ENCODE results near the gene GGT6. TPM values are rescaled to one million over a fixed set of nuclear protein-coding genes. Genes with fewer than 3 reads are reported as not detected.
"Not testable (repeated sequence)": the region's sequence is repeated elsewhere in the genome, so short reads cannot be mapped to it uniquely, and the experiment has no call there.

Gene GGT6
- total RNA-seq, 3 donors from 2014 or later, result 98.0 to 219 (median 189) TPM

DNA sequence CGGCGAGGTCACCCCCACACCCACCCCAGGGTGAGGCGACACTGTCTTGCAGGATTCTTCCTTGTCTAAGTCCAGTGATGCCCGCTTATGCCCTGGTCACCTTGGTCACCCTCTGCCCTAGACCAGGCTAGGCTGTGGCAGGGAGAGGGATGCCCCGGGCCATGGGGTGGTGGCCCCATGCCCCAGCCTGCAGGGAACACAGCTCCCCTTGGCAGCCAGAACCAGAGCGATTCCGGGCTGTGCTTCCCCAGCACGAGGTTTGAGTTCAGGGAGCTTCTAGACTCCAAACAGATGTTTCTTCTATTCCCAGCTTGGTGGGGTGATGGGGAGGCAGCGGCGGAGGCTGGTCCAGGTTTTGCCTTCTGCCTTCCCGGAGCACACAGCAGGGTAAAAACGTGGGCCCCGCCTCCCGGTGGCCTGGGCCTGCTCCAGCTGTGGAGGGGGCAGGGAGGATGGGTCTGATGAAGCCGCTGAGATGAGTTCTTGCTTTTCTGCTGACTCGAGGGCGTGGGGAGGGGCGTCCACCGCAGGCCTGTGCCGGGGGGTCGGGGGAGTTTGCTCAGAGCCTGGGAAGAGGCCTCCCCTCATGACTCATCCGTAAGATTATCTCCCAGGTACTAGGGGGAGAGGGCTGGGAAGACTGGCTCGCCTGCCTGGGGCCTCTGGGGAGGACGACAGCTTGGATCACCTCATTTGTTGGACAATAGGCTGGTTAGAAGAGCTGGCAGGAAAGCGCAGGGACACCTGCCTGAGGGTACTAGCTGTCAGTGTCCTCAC, 39.3 kb upstream of the GGT6 start:
- Histone ChIP-seq H3K9me3 (no peaks in the 10 kb centered on the region), H3K4me3 (no peak overlapping the region), H3K4me1 (ENCODE audit: low read depth) (no peaks in the 10 kb centered on the region), H3K36me3 (ENCODE audit: low read depth) (no peaks in the 10 kb centered on the region)
- ATAC-seq (peak; percentile 32), DNase-seq (peak in 1 of 3 donors; percentile 32)
- TF ChIP-seq, protein P1, sequence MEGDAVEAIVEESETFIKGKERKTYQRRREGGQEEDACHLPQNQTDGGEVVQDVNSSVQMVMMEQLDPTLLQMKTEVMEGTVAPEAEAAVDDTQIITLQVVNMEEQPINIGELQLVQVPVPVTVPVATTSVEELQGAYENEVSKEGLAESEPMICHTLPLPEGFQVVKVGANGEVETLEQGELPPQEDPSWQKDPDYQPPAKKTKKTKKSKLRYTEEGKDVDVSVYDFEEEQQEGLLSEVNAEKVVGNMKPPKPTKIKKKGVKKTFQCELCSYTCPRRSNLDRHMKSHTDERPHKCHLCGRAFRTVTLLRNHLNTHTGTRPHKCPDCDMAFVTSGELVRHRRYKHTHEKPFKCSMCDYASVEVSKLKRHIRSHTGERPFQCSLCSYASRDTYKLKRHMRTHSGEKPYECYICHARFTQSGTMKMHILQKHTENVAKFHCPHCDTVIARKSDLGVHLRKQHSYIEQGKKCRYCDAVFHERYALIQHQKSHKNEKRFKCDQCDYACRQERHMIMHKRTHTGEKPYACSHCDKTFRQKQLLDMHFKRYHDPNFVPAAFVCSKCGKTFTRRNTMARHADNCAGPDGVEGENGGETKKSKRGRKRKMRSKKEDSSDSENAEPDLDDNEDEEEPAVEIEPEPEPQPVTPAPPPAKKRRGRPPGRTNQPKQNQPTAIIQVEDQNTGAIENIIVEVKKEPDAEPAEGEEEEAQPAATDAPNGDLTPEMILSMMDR (IDR thresholded peaks at IDR 0.05), result no peak
- intact Hi-C loops (cut with DNase I, micrococcal nuclease), result no loop called here

DNA sequence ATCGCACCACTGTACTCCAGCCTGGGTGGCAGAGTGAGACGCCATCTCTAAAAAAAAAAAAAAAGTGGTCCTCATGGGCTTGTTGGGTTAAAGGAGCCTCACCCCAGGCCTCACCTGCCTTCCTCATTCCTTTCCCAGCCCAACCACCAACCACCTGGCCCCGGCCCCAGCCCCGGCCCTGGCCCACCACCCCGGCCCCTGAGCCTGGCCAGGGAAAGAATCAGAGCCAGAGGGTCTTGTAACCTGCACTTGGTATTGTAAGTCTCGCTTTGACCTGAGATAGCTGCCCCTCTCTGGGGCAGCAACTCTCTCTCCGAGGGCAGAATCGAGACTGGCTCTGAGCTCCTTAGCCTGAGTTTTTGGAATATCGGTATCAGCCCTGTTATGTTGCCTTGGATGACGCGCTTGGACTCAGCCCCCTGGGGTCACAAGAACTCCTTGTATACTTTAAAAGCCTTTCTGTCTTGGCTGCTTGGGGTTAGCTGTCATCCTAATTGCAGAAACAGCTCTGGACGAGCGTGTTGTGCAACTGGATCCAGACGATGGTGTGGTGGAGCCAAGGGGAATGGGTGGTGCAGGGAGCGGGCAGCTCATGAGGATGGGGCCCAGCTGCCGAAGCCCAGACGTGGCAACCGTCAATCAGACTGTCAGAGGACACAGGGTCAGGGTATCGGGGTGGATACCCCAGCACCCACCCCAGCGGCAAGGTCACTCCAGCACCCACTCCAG, 38.6 kb upstream of the GGT6 start:
- H3K9me3 ChIP-seq, result no peaks in the 10 kb centered on the region
- intact Hi-C loops (cut with DNase I, micrococcal nuclease), result no loop called here
- no peak overlapping the region for H3K4me3 ChIP-seq
- DNase-seq (peak in 1 of 3 donors; percentile 39), ATAC-seq (peak; percentile 46)
- no peaks in the 10 kb centered on the region for H3K36me3 ChIP-seq (ENCODE audit: low read depth)
- no peaks in the 10 kb centered on the region for H3K4me1 ChIP-seq (ENCODE audit: low read depth)
- TF ChIP-seq, protein P1 (IDR thresholded peaks at IDR 0.05), result no peak

DNA sequence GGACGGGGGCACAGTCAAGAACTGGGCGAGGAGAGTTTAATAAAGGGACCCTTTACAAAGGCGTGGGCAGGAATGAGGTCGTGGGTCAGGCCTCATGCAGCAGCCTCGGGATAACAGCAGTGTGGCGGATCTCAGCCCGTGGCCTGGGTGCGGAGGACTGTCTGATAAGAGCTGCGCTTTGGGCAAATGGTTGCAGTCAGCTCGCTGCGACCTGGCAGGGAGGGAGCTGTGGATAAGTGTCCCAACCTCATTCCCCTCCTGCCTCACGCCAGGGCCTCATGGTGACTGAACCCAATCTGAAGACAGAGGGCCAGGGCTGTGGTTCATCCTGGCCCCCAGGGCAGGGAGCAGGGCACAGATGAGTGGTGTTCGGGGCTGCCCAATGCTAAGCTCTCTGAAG, 37.6 kb upstream of the GGT6 start:
- H3K9me3 ChIP-seq, result no peaks in the 10 kb centered on the region
- DNase-seq (no peak), ATAC-seq (no peak)
- no peaks in the 10 kb centered on the region for H3K36me3 ChIP-seq (ENCODE audit: low read depth)
- H3K4me1 ChIP-seq (ENCODE audit: low read depth), result no peaks in the 10 kb centered on the region
- intact Hi-C loops (cut with DNase I, micrococcal nuclease), result no loop called here
- TF ChIP-seq, protein P1 (IDR thresholded peaks at IDR 0.05), result no peak
- H3K4me3 ChIP-seq, result no peak overlapping the region

DNA sequence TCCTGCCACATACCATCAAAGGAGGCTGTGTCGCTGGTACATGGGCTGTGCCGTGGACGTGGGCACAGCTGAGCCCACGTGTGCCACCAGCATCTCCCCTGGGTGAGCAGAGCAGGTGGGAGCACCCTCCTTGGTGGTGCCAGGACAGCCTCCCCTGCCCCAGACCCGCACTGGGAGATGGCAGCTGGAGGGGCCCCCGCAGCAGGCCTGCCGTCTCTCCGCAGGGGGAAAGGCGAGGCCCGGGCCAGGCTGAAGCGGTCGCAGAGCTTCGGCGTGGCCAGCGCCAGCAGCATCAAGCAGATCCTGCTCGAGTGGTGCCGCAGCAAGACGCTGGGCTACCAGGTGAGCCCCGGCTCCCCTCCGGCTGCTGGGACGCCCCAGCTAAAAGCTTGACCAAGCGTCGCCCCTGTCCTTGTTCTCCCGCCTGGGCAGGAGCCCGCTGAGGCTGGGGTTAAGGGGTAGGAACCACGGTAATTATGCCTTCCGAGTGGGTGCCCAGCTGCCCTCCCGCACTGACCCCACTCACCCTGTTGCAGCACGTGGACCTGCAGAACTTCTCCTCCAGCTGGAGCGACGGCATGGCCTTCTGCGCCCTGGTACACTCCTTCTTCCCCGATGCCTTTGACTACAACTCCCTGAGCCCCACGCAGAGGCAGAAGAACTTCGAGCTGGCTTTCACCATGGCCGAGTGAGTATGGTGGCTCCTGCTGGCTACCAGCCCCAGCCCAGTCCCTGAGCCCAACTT, 36.4 kb upstream of the GGT6 start:
- DNase-seq (no peak), ATAC-seq (no peak)
- Histone ChIP-seq H3K4me3 (no peak overlapping the region), H3K36me3 (ENCODE audit: low read depth) (no peaks in the 10 kb centered on the region), H3K4me1 (ENCODE audit: low read depth) (no peaks in the 10 kb centered on the region), H3K9me3 (no peaks in the 10 kb centered on the region)
- intact Hi-C loops (cut with DNase I, micrococcal nuclease), result no loop called here
- TF ChIP-seq, protein P1 (IDR thresholded peaks at IDR 0.05), result no peak

DNA sequence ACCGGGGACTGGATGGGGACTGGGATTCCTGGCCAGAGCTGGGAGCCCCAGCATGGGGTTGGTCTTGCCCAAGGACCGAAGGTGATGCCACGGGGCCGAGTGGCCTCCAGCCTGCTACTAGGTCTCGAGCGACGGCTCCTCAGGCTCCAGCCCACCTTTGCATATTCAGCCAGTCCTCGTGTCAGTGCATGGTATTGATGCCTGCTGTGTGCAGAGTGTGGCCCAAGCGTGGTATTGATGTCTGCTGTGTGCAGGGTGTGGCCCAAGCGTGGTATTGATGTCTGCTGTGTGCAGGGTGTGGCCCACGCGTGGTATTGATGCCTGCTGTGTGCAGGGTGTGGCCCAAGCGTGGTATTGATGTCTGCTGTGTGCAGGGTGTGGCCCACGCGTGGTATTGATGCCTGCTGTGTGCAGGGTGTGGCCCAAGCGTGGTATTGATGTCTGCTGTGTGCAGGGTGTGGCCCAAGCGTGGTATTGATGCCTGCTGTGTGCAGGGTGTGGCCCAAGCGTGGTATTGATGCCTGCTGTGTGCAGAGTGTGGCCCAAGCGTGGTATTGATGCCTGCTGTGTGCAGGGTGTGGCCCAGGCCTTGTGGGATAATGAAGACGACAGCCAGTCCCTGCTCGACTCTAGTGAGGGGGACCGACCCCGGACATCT, 35.4 kb upstream of the GGT6 start:
- intact Hi-C loops (cut with DNase I, micrococcal nuclease); H3K4me1 ChIP-seq (ENCODE audit: low read depth); DNase-seq; H3K36me3 ChIP-seq (ENCODE audit: low read depth); H3K4me3 ChIP-seq; H3K9me3 ChIP-seq; ATAC-seq: not testable (repeated sequence)
